BLaER1 treated with 17β-estradiol and CSF1 and Interleukin-3, amounts not matched to agents 10 nM and 100 nM (cell line): Measurements from ENCODE around the gene TMEM42.
A peak's percentile ranks its signal among the peaks of the same experiment; 100 is the strongest.

Experiments used
- H3K27ac ChIP-seq, 11 experiments: shearing (Covaris generic); formaldehyde crosslinking; 2 replicates each; pipeline ENCODE4 v1.8.1; 2022
- H3K27me3 ChIP-seq, 11 experiments: shearing (Covaris generic); formaldehyde crosslinking; 2 replicates each; pipeline ENCODE4 v1.8.1; 2022
- H3K36me3 ChIP-seq, 11 experiments: shearing (Covaris generic); formaldehyde crosslinking; 2 replicates each; pipeline ENCODE4 v1.8.1; 2022
- H3K4me1 ChIP-seq, 10 experiments: shearing (Covaris generic); formaldehyde crosslinking; 2 replicates each; pipeline ENCODE4 v1.8.1; 2022
- H3K4me2 ChIP-seq, 11 experiments: shearing (Covaris generic); formaldehyde crosslinking; 2 replicates each; pipeline ENCODE4 v1.8.1; 2022
- H3K4me3 ChIP-seq, 10 experiments: shearing (Covaris generic); formaldehyde crosslinking; 2 replicates each; pipeline ENCODE4 v1.8.1; 2022
- H3K9ac ChIP-seq, 11 experiments: shearing (Covaris generic); formaldehyde crosslinking; 2 replicates each; pipeline ENCODE4 v1.8.1; 2022
- H3K9me3 ChIP-seq, 11 experiments: shearing (Covaris generic); formaldehyde crosslinking; replicated peaks in 1 of 11; 2 replicates each; pipeline ENCODE4 v1.8.1; 2022
- H4K20me1 ChIP-seq, 11 experiments: shearing (Covaris generic); formaldehyde crosslinking; 2 replicates each; pipeline ENCODE4 v1.8.1; 2022
- Cebpa-rat ChIP-seq, 11 experiments: shearing (Covaris generic); IDR thresholded peaks; 2 replicates each; pipeline ENCODE4 v1.8.1; 2022

The TMEM42 gene

DNA sequence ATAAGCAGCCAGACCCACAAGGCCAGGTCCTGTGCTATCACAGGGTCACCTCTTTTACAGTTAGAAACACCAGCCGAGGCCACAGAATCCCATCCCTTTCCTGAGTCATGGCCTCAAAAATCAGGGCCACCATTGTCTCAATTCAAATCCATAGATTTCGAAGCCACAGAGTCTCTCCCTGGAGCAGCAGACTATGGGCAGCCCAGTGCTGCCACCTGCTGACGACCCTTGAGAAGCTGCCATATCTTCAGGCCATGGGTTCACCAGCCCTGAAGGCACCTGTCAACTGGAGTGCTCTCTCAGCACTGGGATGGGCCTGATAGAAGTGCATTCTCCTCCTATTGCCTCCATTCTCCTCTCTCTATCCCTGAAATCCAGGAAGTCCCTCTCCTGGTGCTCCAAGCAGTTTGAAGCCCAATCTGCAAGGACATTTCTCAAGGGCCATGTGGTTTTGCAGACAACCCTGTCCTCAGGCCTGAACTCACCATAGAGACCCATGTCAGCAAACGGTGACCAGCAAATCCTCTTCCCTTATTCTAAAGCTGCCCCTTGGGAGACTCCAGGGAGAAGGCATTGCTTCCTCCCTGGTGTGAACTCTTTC lies 52.3 kb downstream of the TMEM42 start:
- Histone ChIP-seq H3K4me2 (no peak overlapping the region), H3K9ac (no peak overlapping the region), H3K27ac (no peak overlapping the region), H3K4me1 (peaks cover 0 to 8% (median 0%) of the 10 kb centered on the region in 10 experiments; a peak in 2 of 20 replicates), H3K27me3 (no peaks in the 10 kb centered on the region), H3K36me3 (peaks cover 0 to 30% (median 12%) of the 10 kb centered on the region in 11 experiments; a peak in 15 of 22 replicates), H3K9me3 (peaks cover 5 to 29% (median 13%) of the 10 kb centered on the region in 11 experiments; a peak in 15 of 22 replicates), H3K4me3 (no peak overlapping the region), H4K20me1 (no peaks in the 10 kb centered on the region; a peak in 1 of 22 replicates)
- no peak for TF ChIP-seq Cebpa-rat (IDR thresholded peaks at IDR 0.05)

DNA sequence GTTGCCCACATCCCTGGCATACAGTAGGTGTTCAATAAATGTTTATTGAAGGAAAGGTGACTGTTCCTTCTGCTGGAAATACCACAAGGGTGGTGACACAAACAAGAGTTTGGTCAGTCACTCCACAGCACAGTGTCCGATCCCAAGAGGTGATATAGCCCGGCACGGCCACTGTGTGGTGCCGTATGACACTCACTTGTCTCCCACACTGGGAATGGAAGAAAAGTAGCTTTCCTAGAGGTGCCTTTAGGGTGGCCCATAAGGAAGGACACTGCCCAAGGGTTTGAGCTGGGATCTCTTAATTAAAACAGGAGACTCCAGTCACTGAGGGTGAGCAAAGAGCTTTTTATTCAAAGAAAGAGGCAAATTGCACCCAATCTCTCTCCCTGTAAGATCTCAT lies 53.2 kb downstream of the TMEM42 start:
- peaks cover 0 to 19% (median 8%) of the 10 kb centered on the region in 11 experiments; a peak in 12 of 22 replicates for H3K9me3 ChIP-seq
- peak overlapping the region in 1 of 11 experiments; percentile 27; a peak in 1 of 22 replicates for H3K27ac ChIP-seq
- no peak for TF ChIP-seq Cebpa-rat (IDR thresholded peaks at IDR 0.05)

More for the DNA sequence above, 53.2 kb downstream of the TMEM42 start:
- Histone ChIP-seq H3K27me3 (no peaks in the 10 kb centered on the region), H3K9ac (no peak overlapping the region), H3K4me1 (peaks cover 0 to 8% (median 0%) of the 10 kb centered on the region in 10 experiments; a peak in 2 of 20 replicates), H3K4me3 (no peak overlapping the region), H4K20me1 (no peaks in the 10 kb centered on the region; a peak in 1 of 22 replicates), H3K4me2 (no peak overlapping the region), H3K36me3 (peaks cover 0 to 32% (median 14%) of the 10 kb centered on the region in 11 experiments; a peak in 17 of 22 replicates)
